HG03520 (cell line): Measurements from ENCODE around the gene KLHL2.
"Not testable (repeated sequence)": the region's sequence is repeated elsewhere in the genome, so short reads cannot be mapped to it uniquely, and the experiment has no call there.

Experiments used
- ATAC-seq: cut with Tn5 transposase; IDR thresholded peaks from one replicate; pipeline ENCODE4 v1.9.1; 2021; ENCODE audit warnings: mild to moderate bottlenecking, moderate library complexity; ENCODE audit not compliant: unreplicated experiment

The KLHL2 gene

DNA sequence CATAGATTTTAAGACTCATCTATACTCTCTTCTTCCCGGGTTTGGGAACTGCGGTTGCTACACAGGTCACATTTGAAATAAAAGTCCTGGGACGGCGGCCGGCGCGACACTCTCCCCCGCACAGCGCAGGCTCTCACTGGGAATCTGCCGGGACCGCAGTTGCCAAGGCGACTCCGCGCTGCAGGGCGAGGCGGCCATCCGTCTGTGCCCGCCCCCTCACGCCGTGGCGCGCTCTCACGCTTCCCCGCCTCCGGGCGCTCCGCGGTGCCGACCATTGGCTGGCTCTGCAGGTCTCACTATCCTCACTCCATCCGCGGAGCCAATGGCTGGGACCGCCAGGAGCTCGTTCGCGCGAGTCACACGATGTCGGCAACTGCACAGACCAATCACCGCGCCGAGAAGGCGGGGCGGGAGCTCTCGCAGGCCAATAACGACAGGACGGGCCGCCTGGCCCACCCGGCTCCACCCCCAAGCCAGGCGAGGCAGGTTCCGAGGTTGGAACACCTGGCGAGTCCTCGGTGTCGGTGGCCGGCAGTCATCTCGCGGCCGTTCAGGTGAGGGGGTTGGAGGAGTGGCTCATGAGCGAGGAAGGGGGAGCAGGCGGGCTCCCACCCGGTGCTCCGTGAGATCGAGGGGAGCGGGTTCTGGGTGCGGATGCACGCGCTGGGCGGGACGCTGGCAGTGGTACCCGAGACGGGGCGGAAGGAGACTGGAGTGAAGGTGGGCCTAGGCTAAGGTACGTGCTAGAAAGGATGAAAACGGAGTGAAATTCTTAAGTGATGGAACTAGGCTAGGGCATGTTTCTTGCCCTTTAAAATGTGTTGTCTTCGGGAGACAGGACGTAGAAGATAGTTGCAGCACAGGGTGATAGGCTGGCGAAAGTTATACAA is 120.1 kb downstream of the KLHL2 start, which contains the start of gene MSMO1:
Gene MSMO1 (plus strand): TSS at position 459 of the 890 bp plus-strand sequence. CDS start 5,702 bp downstream, outside the sequence.
- ATAC-seq: peak; percentile 98

DNA sequence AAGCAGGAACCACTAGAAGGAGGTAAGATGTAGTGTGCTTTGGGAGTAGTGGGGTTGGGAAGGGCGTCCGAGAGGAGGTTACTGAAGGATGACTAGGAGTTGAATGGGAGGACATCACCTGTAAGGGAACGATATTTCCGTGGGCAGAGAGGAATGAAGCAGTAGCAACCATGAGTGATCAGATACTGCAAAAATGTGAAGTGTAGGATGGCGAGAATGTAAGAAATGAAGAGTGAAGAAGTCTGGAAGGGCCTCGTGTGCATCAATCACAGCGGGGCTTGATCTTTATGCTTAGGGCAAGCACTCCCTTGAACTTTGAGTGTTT is 120.7 kb downstream of the KLHL2 start:
- no peak for ATAC-seq

- ATAC-seq: no peak
Observed at GRCh38 chr4:165328708-165329107, 121.3 kb downstream of the KLHL2 start.

DNA sequence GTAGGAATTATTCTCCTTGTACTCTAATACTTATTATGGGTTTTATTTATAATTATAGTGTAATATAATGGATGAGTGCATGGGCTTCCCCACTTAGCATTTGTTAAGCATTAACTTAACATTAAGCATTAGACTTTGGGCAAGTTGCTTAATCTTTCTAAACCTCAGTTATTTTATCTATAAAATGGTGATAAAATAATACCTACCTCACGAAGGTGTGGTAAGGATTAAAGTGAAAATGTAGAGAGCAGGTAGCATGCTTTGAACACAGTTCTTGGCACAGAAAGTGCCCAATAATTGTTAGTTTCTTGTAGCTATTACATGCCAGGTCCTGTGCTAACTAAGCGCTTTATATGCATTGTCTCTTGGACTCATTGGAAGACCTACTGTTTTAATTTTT is 122.7 kb downstream of the KLHL2 start:
- ATAC-seq: no peak

DNA sequence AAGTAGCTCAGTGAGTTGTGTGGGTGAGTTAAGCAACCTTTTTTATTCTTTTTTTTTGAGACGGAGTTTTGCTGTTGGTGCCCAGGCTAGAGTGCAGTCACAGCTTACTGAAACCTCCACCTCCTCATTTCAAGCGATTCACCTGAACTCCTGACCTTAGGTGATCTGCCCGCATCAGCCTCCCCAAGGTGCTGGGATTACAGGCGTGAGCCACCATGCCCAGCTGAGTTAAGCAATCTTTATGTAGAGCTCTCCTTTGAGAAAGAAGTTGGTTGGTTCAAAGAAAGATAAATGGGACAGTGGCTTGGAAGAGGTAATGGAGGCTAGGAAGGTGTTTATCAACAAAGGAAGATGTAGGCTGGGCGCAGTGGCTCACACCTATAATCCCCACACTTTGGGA is 123.3 kb downstream of the KLHL2 start:
- ATAC-seq: no peak

GRCh38 chr4:165331359-165331758 is 124.0 kb downstream of the KLHL2 start:
- no peak for ATAC-seq

- no peak for ATAC-seq
Observed at GRCh38 chr4:165331823-165332222, 124.5 kb downstream of the KLHL2 start.

- no peak for ATAC-seq
Observed at GRCh38 chr4:165332502-165332901, 125.1 kb downstream of the KLHL2 start.

GRCh38 chr4:165335163-165335703 is 127.9 kb downstream of the KLHL2 start:
- no peak for ATAC-seq

GRCh38 chr4:165336743-165337142 is 129.4 kb downstream of the KLHL2 start:
- no peak for ATAC-seq

DNA sequence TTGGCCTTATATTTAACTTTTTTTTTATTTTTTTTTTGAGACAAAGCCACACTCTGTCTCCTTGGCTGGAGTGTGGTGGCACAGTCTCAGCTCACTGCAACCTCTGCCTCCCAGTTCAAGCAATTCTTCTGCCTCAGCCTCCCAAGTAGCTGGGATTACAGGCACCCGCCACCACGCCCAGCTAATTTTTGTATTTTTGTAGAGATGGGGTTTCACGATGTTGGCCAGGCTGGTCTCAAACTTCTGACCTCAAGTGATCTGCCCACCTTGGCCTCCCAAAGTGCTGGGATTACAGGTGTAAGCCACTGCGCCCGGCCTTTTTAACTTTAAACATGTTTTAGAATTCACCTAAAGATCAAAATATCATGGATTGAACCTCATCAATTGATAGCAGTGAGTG is 135.0 kb downstream of the KLHL2 start:
- not testable (repeated sequence) for ATAC-seq

DNA sequence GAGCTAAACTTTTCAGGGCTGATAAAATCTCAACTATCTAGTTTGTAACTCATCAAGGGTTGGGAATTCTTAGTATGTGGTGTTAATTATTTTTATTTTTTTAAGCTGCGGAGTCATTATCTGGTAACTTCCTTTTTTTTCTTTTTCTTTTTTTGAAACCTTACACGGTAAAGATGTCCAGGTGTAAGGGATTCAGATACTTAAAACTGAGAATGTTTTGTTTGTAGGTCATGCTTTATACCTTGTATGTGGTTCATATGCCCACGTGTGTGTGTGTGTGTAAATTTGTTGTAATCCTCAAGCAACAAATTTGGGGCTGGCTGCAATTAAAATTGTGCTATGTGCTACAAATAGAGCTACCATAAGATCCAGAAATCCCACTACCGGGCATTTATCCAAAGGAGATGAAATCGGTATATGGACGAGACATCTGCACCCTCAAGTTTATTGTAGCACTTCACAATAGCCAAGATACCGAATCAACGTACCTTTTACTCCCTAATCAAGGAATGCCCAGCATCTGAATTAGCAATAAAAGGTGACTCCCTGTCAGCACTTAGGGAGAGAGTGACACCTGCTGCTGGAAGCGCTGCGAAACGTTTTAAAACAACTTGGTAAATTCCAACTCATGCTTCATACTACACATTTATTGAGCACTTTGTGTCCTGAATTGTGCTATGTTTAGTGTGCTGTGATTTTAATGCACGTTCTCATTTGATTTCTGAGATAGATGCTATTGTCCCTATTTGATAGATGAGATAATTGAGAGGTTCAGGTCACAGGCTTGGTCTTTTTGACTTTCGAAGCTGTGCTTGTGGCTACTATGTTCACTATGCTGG is 136.2 kb downstream of the KLHL2 start:
- no peak for ATAC-seq

DNA sequence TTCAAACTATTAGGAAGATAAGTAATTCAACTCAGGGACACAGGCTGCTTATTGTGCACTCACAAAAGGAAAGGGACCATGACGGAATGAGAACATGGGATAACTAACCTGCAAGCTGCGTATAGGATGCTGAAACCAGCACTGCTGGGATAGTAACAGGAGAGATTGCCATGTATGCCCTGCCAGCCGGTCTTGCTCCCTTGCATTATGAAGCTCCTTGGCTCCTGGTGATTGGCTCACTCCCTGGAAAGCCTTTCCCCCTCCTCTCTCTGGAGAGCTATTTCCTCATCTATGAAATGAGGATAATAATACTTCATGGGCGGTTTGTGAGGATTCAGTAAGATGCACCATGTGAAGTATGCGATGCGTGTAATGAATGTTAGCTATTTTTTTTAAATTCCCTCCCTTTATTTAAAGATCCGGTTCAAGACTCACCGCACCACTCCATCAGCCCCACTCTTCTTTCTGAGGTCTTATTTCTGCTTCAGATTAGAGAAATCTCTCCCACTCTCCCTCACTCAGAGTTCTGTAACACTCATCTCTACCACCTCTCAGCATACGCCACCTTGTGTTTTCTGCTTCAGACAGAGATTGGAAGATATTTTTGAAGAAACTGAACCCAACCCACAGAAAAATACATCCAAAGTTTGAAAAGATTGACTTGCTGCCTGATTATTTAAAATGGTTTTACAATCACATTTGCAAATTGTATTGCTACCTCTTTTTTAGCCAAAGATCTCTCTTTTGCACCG is 138.5 kb downstream of the KLHL2 start:
- ATAC-seq: no peak

GRCh38 chr4:165347647-165348569 is 140.5 kb downstream of the KLHL2 start:
- ATAC-seq: no peak

- no peak for ATAC-seq
Observed at GRCh38 chr4:165351359-165352130, 144.2 kb downstream of the KLHL2 start.

- ATAC-seq: peak; percentile 58
Observed at GRCh38 chr4:165355900-165356300, 148.5 kb downstream of the KLHL2 start.

GRCh38 chr4:165359506-165359905 is 152.1 kb downstream of the KLHL2 start:
- ATAC-seq: no peak

DNA sequence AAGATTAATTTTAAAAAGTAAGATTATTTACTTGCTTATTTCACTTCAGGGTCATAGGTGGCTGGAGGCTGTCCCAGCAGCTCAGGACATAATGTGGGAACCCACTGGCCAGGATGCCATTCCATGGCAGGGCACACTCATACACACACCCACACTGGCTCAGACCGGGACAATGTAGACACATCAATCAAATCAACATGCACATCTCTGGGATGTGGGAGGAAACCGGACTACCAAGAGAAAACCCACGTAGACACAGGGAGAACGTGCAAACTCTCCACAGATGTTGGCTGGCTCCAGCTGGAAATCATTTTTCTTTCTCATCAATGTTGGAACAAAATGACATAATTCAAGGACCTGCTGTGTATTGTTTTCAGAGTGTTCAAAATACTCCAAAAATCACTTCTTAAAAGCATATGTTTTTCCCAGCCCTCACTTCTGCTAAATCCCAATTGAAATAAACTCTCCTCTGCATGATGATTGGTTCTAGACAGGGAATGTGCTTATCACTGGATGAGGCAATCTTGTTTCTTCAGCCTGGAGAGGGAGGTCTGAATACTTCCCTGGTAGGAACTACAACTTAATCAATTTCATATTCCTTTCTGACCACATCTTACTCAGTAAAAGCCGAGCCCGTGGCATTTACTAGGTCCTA is 152.8 kb downstream of the KLHL2 start:
- ATAC-seq: no peak
